ENCODE results near the gene XPO4. TPM values are rescaled to one million over a fixed set of nuclear protein-coding genes. Genes with fewer than 3 reads are reported as not detected.

Gene XPO4
- total RNA-seq, 4 donors from 2014 or later = 13.2 to 17.9 (median 14.9) TPM

- no peak for TF ChIP-seq CTCF (IDR thresholded peaks at IDR 0.05; ENCODE audit: low read depth)
Measured at GRCh38 chr13:20901668-20902437, 693 bp downstream of the XPO4 start.

DNA sequence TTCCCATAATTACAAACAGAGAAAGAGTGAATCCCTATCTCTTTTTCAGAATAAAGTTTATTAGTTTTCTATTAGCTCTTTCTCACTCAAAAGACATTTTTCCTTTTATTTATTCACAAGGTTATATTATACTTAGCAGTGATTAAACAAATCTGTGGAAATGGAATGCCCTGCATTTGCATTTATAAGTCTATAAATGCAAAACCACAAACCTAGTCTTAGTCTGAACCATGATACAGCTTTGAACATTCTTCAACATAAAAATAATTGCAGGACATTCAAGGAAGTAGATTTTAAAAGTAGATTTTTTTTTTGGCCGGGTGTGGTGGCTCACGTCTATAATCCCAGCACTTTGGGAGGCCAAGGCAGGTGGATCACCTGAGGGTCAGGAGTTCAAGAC, 8.3 kb downstream of the XPO4 start:
- no peak for TF ChIP-seq CTCF (IDR thresholded peaks at IDR 0.05; ENCODE audit: low read depth)

DNA sequence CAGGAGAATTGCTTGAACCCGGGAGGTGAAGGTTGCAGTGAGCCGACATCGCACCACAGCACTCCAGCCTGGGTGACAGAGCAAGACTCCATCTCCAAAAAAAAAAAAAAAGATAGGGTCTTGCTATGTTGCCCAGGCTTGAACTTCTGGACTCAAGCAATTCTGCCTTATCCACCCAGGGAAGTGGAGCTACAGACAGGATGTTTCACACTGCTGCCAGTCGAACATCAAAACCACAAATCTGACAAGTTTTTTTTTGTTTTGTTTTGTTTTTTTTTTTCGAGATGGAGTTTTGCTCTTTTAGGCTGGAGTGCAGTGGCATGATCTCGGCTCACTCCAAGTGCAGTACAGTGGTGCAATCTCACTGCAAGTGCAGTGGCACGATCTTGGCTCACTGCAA, 10.8 kb downstream of the XPO4 start:
- no peak for TF ChIP-seq CTCF (IDR thresholded peaks at IDR 0.05; ENCODE audit: low read depth)

DNA sequence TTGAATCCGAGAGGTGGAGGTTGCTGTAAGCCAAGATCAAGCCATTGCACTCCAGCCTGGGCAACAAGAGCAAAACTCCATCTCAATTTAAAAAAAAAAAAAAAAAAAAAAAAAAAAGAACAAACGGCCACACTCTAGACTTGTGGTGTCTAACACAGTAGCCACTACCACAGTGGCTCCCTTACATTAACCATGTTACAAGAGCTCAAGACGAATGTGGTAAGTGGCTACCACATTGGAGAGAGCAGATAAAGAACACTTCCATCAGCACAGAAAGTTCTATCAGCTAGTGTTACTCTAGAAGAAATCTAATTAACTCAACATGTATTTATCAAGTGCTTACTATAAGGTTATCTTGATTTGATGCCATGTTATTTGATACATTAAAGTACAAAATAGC, 11.5 kb downstream of the XPO4 start:
- TF ChIP-seq CTCF (IDR thresholded peaks at IDR 0.05; ENCODE audit: low read depth) = no peak

DNA sequence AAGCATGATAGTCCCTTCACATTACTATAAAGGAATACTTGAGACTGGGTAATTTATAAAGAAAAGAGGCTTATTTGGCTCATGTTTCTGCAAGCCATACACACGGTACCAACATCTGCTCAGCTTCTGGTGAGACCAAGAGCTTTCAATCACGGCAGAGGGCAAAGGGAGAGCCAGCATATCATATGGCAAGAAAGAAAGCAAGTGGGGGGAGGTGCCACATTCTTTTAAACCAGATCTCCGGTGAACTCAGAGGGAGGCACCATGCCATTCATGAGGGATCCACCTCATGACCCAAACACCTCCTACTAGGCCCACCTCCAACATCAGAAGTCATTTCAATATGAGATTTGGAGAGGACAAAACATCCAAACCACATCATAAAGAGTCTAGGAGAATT, 20.3 kb downstream of the XPO4 start:
- no peak for TF ChIP-seq CTCF (IDR thresholded peaks at IDR 0.05; ENCODE audit: low read depth)

DNA sequence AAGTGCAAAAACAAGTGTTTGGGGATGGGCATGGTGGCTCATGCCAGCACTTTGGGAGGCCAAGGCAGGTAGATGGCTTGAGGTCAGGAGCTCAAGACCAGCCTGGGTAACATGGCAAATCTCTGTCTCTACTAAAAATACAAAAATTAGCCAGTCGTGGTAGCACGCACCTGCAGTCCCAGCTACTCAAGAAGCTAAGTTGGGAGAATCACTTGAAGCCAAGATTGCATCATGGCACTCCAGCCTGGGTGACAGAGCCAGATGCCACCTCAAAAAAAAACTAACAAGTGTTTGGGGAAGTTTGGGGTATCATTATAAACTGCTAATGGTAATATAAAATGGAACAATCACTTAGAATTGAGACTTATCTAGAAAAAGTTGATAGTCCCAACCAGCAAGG, 24.6 kb downstream of the XPO4 start:
- TF ChIP-seq CTCF (IDR thresholded peaks at IDR 0.05; ENCODE audit: low read depth) = no peak

DNA sequence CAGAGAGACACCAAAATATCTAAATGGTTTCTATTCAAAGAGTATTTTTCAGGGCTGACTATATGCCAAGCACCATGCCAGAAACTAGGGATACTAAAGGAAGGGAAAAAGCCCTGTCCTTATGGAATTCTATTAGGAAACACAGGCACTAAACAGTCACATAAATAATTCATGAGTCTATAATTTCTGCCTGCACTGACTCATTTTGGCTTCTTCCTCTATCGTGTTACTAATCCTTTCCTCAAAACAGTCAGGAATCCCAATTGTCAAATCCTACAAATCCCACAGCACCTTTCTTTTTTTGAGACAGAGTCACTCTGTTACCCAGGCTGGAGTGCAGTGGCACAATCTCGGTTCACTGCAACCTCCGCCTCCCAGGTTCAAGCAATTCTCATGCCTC, 29.2 kb downstream of the XPO4 start:
- no peak for TF ChIP-seq CTCF (IDR thresholded peaks at IDR 0.05; ENCODE audit: low read depth)

All from subcutaneous adipose tissue (tissue), 4 donors.